ENCODE results near the gene KANSL1. TPM values are rescaled to one million over a fixed set of nuclear protein-coding genes. Genes with fewer than 3 reads are reported as not detected.
"Not testable (repeated sequence)": the region's sequence is repeated elsewhere in the genome, so short reads cannot be mapped to it uniquely, and the experiment has no call there.

KANSL1 gene
- total RNA-seq, 2 experiments from 2014 or later: 132 to 140 TPM

- POLR2A ChIA-PET: interaction anchor here (0.7 kb wide), 2 partner anchors 8 to 67 kb away, joined by 3 to 4 read pairs; partner anchors contain the start of gene KANSL1
- Mint-ChIP-seq H3K36me3 (peaks cover 4% of the 10 kb centered on the region), H3K4me1 (peaks cover 71% of the 10 kb centered on the region), H3K9me3 (no peaks in the 10 kb centered on the region), H3K27me3 (no peaks in the 10 kb centered on the region), H3K4me3 (no peak overlapping the region), H3K27ac (peak overlapping the region; percentile 5)
- no peak for ATAC-seq (ENCODE audit: low read depth)
- no peak for DNase-seq
Observed at GRCh38 chr17:46184696-46185095, 8.5 kb downstream of the KANSL1 start.

GRCh38 chr17:46183383-46183782 is 9.8 kb downstream of the KANSL1 start:
- POLR2A ChIA-PET: interaction anchor here (0.8 to 1.7 kb wide), 3 partner anchors 8 to 11 kb away, joined by 3 to 12 read pairs (median 4); partner anchors contain the start of gene KANSL1
- H3K4me1 Mint-ChIP-seq: peaks cover 74% of the 10 kb centered on the region
- not testable (repeated sequence) for H3K27me3 Mint-ChIP-seq; H3K27ac Mint-ChIP-seq; H3K36me3 Mint-ChIP-seq; ATAC-seq (ENCODE audit: low read depth); H3K9me3 Mint-ChIP-seq; H3K4me3 Mint-ChIP-seq; DNase-seq

DNA sequence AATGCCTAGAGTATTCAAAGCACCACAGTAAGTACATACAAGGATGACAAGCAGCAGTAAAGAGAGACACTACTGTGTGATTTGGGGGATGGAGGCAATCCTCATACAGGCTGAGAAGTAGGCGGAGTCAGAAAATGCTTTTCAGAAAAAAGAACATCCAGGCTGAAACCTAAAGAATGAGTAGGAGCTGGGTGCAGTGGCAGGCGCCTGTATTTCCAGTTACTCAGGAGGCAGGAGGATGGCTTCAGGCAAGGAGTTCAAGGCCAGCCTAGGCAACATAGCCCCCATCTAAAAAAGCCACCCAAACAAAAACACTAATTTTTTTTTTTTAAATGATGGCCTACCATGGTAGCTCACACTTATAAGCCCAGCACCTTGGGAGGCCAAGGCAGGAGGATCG is 10.3 kb downstream of the KANSL1 start:
- no peak for ATAC-seq (ENCODE audit: low read depth)
- H3K36me3 Mint-ChIP-seq: peaks cover 5% of the 10 kb centered on the region
- no peaks in the 10 kb centered on the region for H3K27me3 Mint-ChIP-seq
- no peak for DNase-seq
- H3K9me3 Mint-ChIP-seq: no peaks in the 10 kb centered on the region
- H3K4me1 Mint-ChIP-seq: peaks cover 74% of the 10 kb centered on the region
- POLR2A ChIA-PET: interaction anchor here (0.8 to 1.7 kb wide), 3 partner anchors 8 to 10 kb away, joined by 3 to 12 read pairs (median 4); partner anchors contain the start of gene KANSL1
- no peak overlapping the region for H3K4me3 Mint-ChIP-seq
- no peak overlapping the region for H3K27ac Mint-ChIP-seq

GRCh38 chr17:46181940-46182339 is 11.3 kb downstream of the KANSL1 start:
- peaks cover 8% of the 10 kb centered on the region for H3K36me3 Mint-ChIP-seq
- POLR2A ChIA-PET: interaction anchor here (0.6 kb wide), 1 partner anchor 588 kb away, joined by 3 read pairs; no protein-coding TSS in a partner anchor
- no peak for DNase-seq
- no peak overlapping the region for H3K4me3 Mint-ChIP-seq
- no peaks in the 10 kb centered on the region for H3K9me3 Mint-ChIP-seq
- peaks cover 70% of the 10 kb centered on the region for H3K4me1 Mint-ChIP-seq
- H3K27me3 Mint-ChIP-seq: no peaks in the 10 kb centered on the region
- H3K27ac Mint-ChIP-seq: no peak overlapping the region
- ATAC-seq (ENCODE audit: low read depth): no peak

GRCh38 chr17:46181316-46181715 is 11.9 kb downstream of the KANSL1 start:
- not testable (repeated sequence) for H3K27me3 Mint-ChIP-seq

GRCh38 chr17:46180892-46181274 is 12.3 kb downstream of the KANSL1 start:
- POLR2A ChIA-PET: interaction anchor here (2.9 kb wide), 1 partner anchor 13 kb away, joined by 21 read pairs; the partner anchor contains the start of gene KANSL1
- Mint-ChIP-seq H3K27ac (no peak overlapping the region), H3K4me1 (peaks cover 77% of the 10 kb centered on the region), H3K27me3 (no peaks in the 10 kb centered on the region), H3K9me3 (no peaks in the 10 kb centered on the region), H3K4me3 (no peak overlapping the region), H3K36me3 (peaks cover 10% of the 10 kb centered on the region)
- DNase-seq: no peak
- no peak for ATAC-seq (ENCODE audit: low read depth)

More at GRCh38 chr17:46181316-46181715, 11.9 kb downstream of the KANSL1 start:
- ATAC-seq (ENCODE audit: low read depth); H3K27ac Mint-ChIP-seq; H3K9me3 Mint-ChIP-seq; H3K4me3 Mint-ChIP-seq; DNase-seq: not testable (repeated sequence)
- Mint-ChIP-seq H3K36me3 (peaks cover 10% of the 10 kb centered on the region), H3K4me1 (peaks cover 72% of the 10 kb centered on the region)
- POLR2A ChIA-PET: interaction anchor here (2.9 kb wide), 1 partner anchor 12 kb away, joined by 21 read pairs; the partner anchor contains the start of gene KANSL1

DNA sequence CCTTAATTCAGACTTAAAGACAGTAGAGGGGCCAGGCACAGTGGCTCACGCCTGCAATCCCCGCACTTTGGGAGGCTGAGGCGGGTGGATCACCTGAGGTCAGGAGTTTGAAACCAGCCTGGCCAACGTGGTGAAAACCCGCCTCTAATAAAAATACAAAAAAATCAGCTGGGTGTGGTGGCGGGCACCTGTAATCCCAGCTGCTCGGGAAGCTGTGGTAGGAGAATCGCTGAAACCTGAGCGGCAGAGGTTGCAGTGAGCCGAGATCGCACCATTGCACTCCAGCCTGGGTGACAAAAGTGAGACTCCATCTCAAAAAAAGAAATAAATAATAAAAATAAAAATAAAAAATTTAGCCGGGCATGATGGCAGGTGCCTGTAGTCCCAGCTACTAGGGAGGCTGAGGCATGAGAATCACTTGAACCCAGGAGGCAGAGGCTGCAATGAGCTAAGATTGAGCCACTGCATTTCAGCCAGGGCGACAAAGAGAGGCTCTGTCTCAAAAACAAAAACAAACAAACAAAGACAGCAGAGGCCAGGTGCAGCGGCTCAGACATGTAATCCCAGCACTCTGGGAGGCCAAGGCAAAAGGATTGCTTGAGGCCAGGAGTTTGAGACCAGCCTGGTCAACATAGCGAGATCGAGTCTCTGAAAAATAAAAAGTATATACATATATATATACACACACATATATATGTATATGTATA is 12.9 kb downstream of the KANSL1 start:
- Mint-ChIP-seq H3K36me3 (peaks cover 10% of the 10 kb centered on the region), H3K4me1 (peaks cover 75% of the 10 kb centered on the region)
- not testable (repeated sequence) for H3K4me3 Mint-ChIP-seq; H3K27me3 Mint-ChIP-seq; ATAC-seq (ENCODE audit: low read depth); H3K9me3 Mint-ChIP-seq; H3K27ac Mint-ChIP-seq; DNase-seq
- POLR2A ChIA-PET: interaction anchor here (0.6 to 2.9 kb wide), 2 partner anchors 13 to 122 kb away, joined by 3 to 21 read pairs; partner anchors contain the start of gene KANSL1

DNA sequence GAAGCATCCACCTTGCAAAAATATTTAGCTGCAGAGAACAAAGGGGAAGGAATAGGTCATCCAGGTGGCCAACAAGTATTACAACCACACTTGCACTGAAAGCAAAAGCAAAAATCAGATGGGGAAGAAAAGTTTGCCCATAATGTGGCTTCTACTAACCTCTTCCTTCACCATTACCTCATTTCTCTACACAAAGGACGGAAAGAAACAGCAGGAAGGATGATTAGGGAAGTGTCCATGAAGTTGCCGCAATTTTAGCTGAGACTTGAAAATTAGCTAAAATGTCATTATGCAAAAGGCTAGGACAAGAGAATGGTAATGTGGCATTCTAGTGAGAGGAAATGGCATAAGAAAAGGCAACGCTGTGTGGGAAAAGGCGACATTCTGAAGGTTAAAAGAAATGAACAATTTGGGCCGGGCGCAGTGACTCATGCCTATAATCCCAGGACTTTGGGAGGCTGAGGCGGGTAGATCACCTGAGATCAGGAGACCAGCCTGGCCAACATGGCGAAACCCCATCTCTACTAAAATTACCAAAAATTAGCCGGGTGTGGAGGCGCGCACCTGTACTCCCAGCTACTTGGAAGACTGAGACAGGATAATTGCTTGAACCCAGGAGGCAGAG is 13.7 kb downstream of the KANSL1 start:
- DNase-seq: no peak
- Mint-ChIP-seq H3K27me3 (no peaks in the 10 kb centered on the region), H3K9me3 (no peaks in the 10 kb centered on the region), H3K36me3 (peaks cover 10% of the 10 kb centered on the region), H3K27ac (peak overlapping the region; percentile 69), H3K4me1 (peaks cover 68% of the 10 kb centered on the region), H3K4me3 (peak overlapping the region; percentile 74)
- POLR2A ChIA-PET: interaction anchor here (0.6 to 2.9 kb wide), 3 partner anchors 14 to 121 kb away, joined by 3 to 21 read pairs (median 8); partner anchors contain the start of gene KANSL1
- ATAC-seq (ENCODE audit: low read depth): peak; percentile 69

GRCh38 chr17:46178550-46179214 is 14.5 kb downstream of the KANSL1 start:
- Mint-ChIP-seq H3K4me3 (peak overlapping the region; percentile 74), H3K36me3 (peaks cover 10% of the 10 kb centered on the region), H3K4me1 (peaks cover 64% of the 10 kb centered on the region), H3K27ac (peak overlapping the region; percentile 69), H3K9me3 (no peaks in the 10 kb centered on the region), H3K27me3 (no peaks in the 10 kb centered on the region)
- POLR2A ChIA-PET: interaction anchor here (1.1 to 2.9 kb wide), 3 partner anchors 14 to 32 kb away, joined by 3 to 21 read pairs (median 8); partner anchors contain the start of gene KANSL1
- ATAC-seq (ENCODE audit: low read depth) (peak; percentile 24), DNase-seq (no peak)

DNA sequence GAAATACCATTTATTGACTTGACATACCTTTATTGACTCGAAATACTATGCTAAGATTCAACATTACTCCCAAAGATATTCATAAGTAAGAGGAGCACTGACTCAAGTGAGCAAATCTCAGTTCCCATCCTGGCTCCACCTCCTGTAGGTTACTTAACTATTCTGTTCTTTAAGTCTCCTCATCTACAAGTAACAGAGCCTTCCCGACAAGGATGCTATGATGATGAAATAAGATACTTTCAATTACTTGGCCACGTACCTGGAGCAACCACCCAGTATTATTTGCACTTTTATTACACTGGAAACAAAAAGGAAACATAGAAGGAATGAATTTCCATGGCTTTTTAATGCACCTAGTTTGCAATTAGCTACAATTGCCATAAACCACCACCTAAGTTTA is 16.3 kb downstream of the KANSL1 start:
- Mint-ChIP-seq H3K4me1 (peaks cover 63% of the 10 kb centered on the region), H3K4me3 (no peak overlapping the region), H3K27me3 (no peaks in the 10 kb centered on the region), H3K36me3 (peaks cover 12% of the 10 kb centered on the region), H3K27ac (no peak overlapping the region), H3K9me3 (no peaks in the 10 kb centered on the region)
- DNase-seq (no peak), ATAC-seq (ENCODE audit: low read depth) (no peak)
- POLR2A ChIA-PET: no interaction called here

- Mint-ChIP-seq H3K4me3 (no peak overlapping the region), H3K27ac (no peak overlapping the region), H3K9me3 (no peaks in the 10 kb centered on the region), H3K4me1 (peaks cover 60% of the 10 kb centered on the region), H3K36me3 (peaks cover 20% of the 10 kb centered on the region), H3K27me3 (no peaks in the 10 kb centered on the region)
- POLR2A ChIA-PET: interaction anchor here (0.9 kb wide), 1 partner anchor 8 kb away, joined by 3 read pairs; no protein-coding TSS in a partner anchor
- no peak for ATAC-seq (ENCODE audit: low read depth)
- no peak for DNase-seq
Observed at GRCh38 chr17:46175891-46176290, 17.3 kb downstream of the KANSL1 start.

GRCh38 chr17:46173153-46173552 is 20.1 kb downstream of the KANSL1 start:
- H3K4me1 Mint-ChIP-seq: peaks cover 50% of the 10 kb centered on the region
- H3K27ac Mint-ChIP-seq: no peak overlapping the region
- ATAC-seq (ENCODE audit: low read depth) (no peak), DNase-seq (no peak)
- H3K4me3 Mint-ChIP-seq: no peak overlapping the region
- no peaks in the 10 kb centered on the region for H3K9me3 Mint-ChIP-seq
- H3K36me3 Mint-ChIP-seq: peaks cover 36% of the 10 kb centered on the region
- POLR2A ChIA-PET: interaction anchor here (1.3 kb wide), 1 partner anchor 10 kb away, joined by 4 read pairs; no protein-coding TSS in a partner anchor
- H3K27me3 Mint-ChIP-seq: no peaks in the 10 kb centered on the region

GRCh38 chr17:46171939-46172338 is 21.3 kb downstream of the KANSL1 start:
- Mint-ChIP-seq H3K36me3 (peaks cover 38% of the 10 kb centered on the region), H3K4me3 (peak overlapping the region; percentile 3), H3K27ac (peak overlapping the region; percentile 80), H3K9me3 (no peaks in the 10 kb centered on the region), H3K4me1 (peaks cover 47% of the 10 kb centered on the region), H3K27me3 (no peaks in the 10 kb centered on the region)
- ATAC-seq (ENCODE audit: low read depth) (peak; percentile 68), DNase-seq (no peak)
- POLR2A ChIA-PET: interaction anchor here (1.3 to 1.4 kb wide), 2 partner anchors 11 to 21 kb away, joined by 3 to 4 read pairs; partner anchors contain the start of gene KANSL1

Measured in activated naive CD8-positive, alpha-beta T cell treated with anti-CD3 and anti-CD28 coated beads, Interleukin-2, amount 10 ng/mL, durations not matched to agents 7 days and 5 days (primary cell).